Measurements from ENCODE around the gene GPC6.

DNA sequence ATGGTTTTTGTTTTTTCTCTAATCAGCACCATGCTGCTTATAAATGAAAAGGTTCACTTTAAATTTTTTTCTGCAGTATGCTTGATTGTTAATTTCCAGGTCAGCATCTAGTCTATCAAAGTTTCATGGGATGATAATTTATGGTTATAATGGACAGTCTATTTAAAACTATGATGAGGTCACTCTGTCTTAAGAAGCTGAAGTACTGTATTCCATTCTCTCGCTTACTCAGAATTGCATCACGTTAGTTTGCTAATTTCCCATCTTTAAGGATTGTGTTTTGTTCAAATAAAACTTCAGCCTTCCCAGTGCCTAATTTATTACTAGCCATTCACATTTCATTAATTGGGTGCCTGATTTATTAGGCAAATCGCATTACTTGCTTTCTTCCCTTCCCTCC is 94.3 kb downstream of the GPC6 start:
- TF ChIP-seq POLR2AphosphoS5 (IDR thresholded peaks at IDR 0.05) (no peak), POLR2A (IDR thresholded peaks at IDR 0.05) (no peak)
- TF ChIP-seq, protein P1, sequence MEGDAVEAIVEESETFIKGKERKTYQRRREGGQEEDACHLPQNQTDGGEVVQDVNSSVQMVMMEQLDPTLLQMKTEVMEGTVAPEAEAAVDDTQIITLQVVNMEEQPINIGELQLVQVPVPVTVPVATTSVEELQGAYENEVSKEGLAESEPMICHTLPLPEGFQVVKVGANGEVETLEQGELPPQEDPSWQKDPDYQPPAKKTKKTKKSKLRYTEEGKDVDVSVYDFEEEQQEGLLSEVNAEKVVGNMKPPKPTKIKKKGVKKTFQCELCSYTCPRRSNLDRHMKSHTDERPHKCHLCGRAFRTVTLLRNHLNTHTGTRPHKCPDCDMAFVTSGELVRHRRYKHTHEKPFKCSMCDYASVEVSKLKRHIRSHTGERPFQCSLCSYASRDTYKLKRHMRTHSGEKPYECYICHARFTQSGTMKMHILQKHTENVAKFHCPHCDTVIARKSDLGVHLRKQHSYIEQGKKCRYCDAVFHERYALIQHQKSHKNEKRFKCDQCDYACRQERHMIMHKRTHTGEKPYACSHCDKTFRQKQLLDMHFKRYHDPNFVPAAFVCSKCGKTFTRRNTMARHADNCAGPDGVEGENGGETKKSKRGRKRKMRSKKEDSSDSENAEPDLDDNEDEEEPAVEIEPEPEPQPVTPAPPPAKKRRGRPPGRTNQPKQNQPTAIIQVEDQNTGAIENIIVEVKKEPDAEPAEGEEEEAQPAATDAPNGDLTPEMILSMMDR (IDR thresholded peaks at IDR 0.05 in 8 of 11, conservative IDR thresholded peaks at IDR 0.05 in 3 of 11): no peak
